Ovary (tissue), 3 donors: Measurements from ENCODE around the gene ADRB1.

ENCODE experiments used
- POLR2A ChIP-seq: fragments of 450-650 bp; IDR thresholded peaks from one replicate; pipeline ENCODE4 v1.6.1; 2017; ENCODE audit warnings: antibody characterized with exemption, mild to moderate bottlenecking, moderate library complexity
- TF ChIP-seq, protein P1 (sequence below), 3 donors: fragments of 450-650 bp in 2 of 3; fragments of 200-600 bp in 1 of 3; IDR thresholded peaks; one replicate each; pipeline versions ENCODE4 v1.5.1 to v1.8.0; 2016 to 2022; ENCODE audit warnings: antibody characterized with exemption in 3 of 3, mild to moderate bottlenecking in 1 of 3
- donor health status: DM: no; HTN: no; CAD: no.

DNA sequence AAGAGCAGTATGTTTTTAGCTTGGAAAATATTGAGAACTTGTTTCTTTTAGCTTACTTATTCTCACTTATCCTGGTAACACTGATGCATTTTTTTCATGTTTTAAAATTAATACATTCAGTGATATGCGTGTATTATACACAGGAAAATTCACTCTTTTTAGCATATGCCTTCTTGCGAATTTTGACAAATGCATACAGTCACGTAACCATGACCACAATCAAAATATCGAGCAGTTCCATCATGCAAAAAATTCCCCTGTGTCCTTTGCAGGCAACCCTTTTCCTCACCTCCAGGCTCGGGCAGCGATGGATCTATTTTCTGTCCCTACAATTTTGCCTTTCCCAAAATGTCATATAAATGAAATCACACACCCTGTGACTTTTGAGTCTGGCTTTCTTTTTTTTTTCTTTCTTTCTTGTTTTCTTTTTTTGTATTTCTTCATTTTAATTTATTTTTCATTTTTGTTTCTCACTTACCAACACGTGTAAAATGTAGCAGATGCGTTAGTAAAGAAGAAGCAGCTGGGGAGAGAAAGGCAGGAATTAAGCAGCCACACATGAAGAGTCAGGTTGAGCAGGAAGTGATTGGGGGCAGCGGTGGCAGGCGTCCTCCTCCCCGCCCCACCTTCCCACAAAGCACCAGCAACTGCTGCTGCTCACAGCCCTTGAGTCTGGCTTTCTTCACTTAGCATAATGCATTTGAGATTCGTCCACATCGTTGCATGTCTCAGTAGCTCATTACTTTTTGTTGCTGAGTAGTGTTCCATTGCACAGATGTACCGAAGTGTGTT lies 29.9 kb downstream of the ADRB1 start:
- TF ChIP-seq POLR2A = no peak
- TF ChIP-seq, protein P1, sequence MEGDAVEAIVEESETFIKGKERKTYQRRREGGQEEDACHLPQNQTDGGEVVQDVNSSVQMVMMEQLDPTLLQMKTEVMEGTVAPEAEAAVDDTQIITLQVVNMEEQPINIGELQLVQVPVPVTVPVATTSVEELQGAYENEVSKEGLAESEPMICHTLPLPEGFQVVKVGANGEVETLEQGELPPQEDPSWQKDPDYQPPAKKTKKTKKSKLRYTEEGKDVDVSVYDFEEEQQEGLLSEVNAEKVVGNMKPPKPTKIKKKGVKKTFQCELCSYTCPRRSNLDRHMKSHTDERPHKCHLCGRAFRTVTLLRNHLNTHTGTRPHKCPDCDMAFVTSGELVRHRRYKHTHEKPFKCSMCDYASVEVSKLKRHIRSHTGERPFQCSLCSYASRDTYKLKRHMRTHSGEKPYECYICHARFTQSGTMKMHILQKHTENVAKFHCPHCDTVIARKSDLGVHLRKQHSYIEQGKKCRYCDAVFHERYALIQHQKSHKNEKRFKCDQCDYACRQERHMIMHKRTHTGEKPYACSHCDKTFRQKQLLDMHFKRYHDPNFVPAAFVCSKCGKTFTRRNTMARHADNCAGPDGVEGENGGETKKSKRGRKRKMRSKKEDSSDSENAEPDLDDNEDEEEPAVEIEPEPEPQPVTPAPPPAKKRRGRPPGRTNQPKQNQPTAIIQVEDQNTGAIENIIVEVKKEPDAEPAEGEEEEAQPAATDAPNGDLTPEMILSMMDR (IDR thresholded peaks at IDR 0.05) = no peak
